Naive thymus-derived CD8-positive, alpha-beta T cell (primary cell): ENCODE measurements around the gene FMN2. TPM values are rescaled to one million over a fixed set of nuclear protein-coding genes. Genes with fewer than 3 reads are reported as not detected.
A peak's percentile ranks its signal among the peaks of the same experiment; 100 is the strongest.
"Not testable (repeated sequence)": the region's sequence is repeated elsewhere in the genome, so short reads cannot be mapped to it uniquely, and the experiment has no call there.

ENCODE experiments used
- ATAC-seq, 2 donors: fragments of 150-1000 bp; cut with Tn5 transposase in 1 of 2; sonication (Bioruptor Pico), chemical (Tn5 transposase) in 1 of 2; 1 replicate in 1 of 2; 2 replicates in 1 of 2; pipeline ENCODE4 v1.10.0; 2021; ENCODE audit warnings: mild to moderate bottlenecking in 2 of 2, moderate library complexity in 2 of 2
- POLR2A ChIA-PET: fragments of 350-600 bp; sonication (Branson Sonifier 250); formaldehyde crosslinking; loops from one replicate; lab custom pipeline; 2021; ENCODE audit warnings: antibody characterized with exemption; lab: Charles Lee
- DNase-seq, 10 donors: peaks; one replicate each; pipeline versions ENCODE4 v3.0.0 to v3.0.0-alpha.2; 2020 to 2022
- H3K27ac Mint-ChIP-seq, 10 donors: one replicate each; pipeline ENCODE4 v1.8.0; 2020 to 2022; ENCODE audit warnings: mild to moderate bottlenecking in 10 of 10, mixed read lengths in 10 of 10, moderate library complexity in 4 of 10, inconsistent platforms in 1 of 10
- H3K27me3 Mint-ChIP-seq, 5 donors: one replicate each; pipeline ENCODE4 v1.8.0; 2021 to 2022; ENCODE audit warnings: mixed read lengths in 5 of 5
- H3K36me3 Mint-ChIP-seq, 3 donors: one replicate each; pipeline ENCODE4 v1.8.0; 2020 to 2022; ENCODE audit warnings: mixed read lengths in 3 of 3, mild to moderate bottlenecking in 2 of 3, inconsistent platforms in 1 of 3
- H3K4me1 Mint-ChIP-seq, 4 donors: one replicate each; pipeline ENCODE4 v1.8.0; 2021 to 2022; ENCODE audit warnings: mixed read lengths in 4 of 4
- H3K4me3 Mint-ChIP-seq, 10 donors: one replicate each; pipeline ENCODE4 v1.8.0; 2020 to 2022; ENCODE audit warnings: mild to moderate bottlenecking in 10 of 10, mixed read lengths in 10 of 10, moderate library complexity in 6 of 10, inconsistent platforms in 1 of 10
- H3K9me3 Mint-ChIP-seq, 9 donors: one replicate each; pipeline ENCODE4 v1.8.0; 2020 to 2022; ENCODE audit warnings: mixed read lengths in 9 of 9, mild to moderate bottlenecking in 3 of 9, inconsistent platforms in 1 of 9, moderate library complexity in 1 of 9
- polyA plus RNA-seq, 3 donors: library from polyadenylated mRNA; unstranded; fragments of 300-500 nt; fragmentation: Illumina TruSeq; gene quantifications; one replicate each; pipeline ENCODE4 v1.2.3, GENCODE V29; 2021
- total RNA-seq, 8 experiments: library from RNA in 2 of 8; stranded (reverse) in 2 of 8; gene quantifications; one replicate each; pipeline ENCODE4 v1.2.3 and lab custom pipeline; 2021 to 2026

The FMN2 gene
- total and polyA plus RNA-seq, 5 experiments from 2014 or later: not detected

GRCh38 chr1:240391660-240392260 lies 300.1 kb downstream of the FMN2 start:
- Mint-ChIP-seq H3K27me3 (peaks cover 0 to under 1% (median 0%) of the 10 kb centered on the region in 5 donors), H3K4me3 (no peak overlapping the region), H3K9me3 (peaks cover 0 to 9% (median 0%) of the 10 kb centered on the region in 9 donors), H3K4me1 (no peaks in the 10 kb centered on the region), H3K36me3 (no peaks in the 10 kb centered on the region), H3K27ac (no peak overlapping the region)
- POLR2A ChIA-PET: no interaction called here
- no peak for DNase-seq
- ATAC-seq: no peak

GRCh38 chr1:240394353-240394752 lies 302.7 kb downstream of the FMN2 start:
- H3K27ac Mint-ChIP-seq: no peak overlapping the region
- ATAC-seq (no peak), DNase-seq (no peak)
- H3K36me3 Mint-ChIP-seq: no peaks in the 10 kb centered on the region
- H3K27me3 Mint-ChIP-seq: peaks cover 0 to 6% (median 0%) of the 10 kb centered on the region in 5 donors
- peaks cover 0 to 9% (median 0%) of the 10 kb centered on the region in 9 donors for H3K9me3 Mint-ChIP-seq
- POLR2A ChIA-PET: no interaction called here
- peak overlapping the region in 1 of 10 donors; percentile 29 for H3K4me3 Mint-ChIP-seq
- H3K4me1 Mint-ChIP-seq: no peaks in the 10 kb centered on the region

GRCh38 chr1:240395336-240395735 lies 303.7 kb downstream of the FMN2 start:
- H3K27me3 Mint-ChIP-seq: peaks cover 0 to 6% (median 0%) of the 10 kb centered on the region in 5 donors
- DNase-seq: no peak
- H3K4me3 Mint-ChIP-seq: no peak overlapping the region
- POLR2A ChIA-PET: no interaction called here
- no peaks in the 10 kb centered on the region for H3K36me3 Mint-ChIP-seq
- ATAC-seq: no peak
- peaks cover 0 to 9% (median 0%) of the 10 kb centered on the region in 9 donors for H3K9me3 Mint-ChIP-seq
- H3K27ac Mint-ChIP-seq: no peak overlapping the region
- H3K4me1 Mint-ChIP-seq: no peaks in the 10 kb centered on the region

GRCh38 chr1:240399381-240399780 lies 307.7 kb downstream of the FMN2 start:
- H3K36me3 Mint-ChIP-seq: no peaks in the 10 kb centered on the region
- no peak overlapping the region for H3K27ac Mint-ChIP-seq
- H3K9me3 Mint-ChIP-seq: peaks cover 0 to 8% (median 0%) of the 10 kb centered on the region in 9 donors
- peaks cover 0 to 6% (median 0%) of the 10 kb centered on the region in 5 donors for H3K27me3 Mint-ChIP-seq
- peaks cover 0 to 2% (median 0%) of the 10 kb centered on the region in 4 donors for H3K4me1 Mint-ChIP-seq
- ATAC-seq: no peak
- POLR2A ChIA-PET: no interaction called here
- no peak for DNase-seq
- H3K4me3 Mint-ChIP-seq: no peak overlapping the region

- Mint-ChIP-seq H3K27me3 (peaks cover 0 to 9% (median 0%) of the 10 kb centered on the region in 5 donors), H3K9me3 (peaks cover 0 to 12% (median 3%) of the 10 kb centered on the region in 9 donors), H3K4me1 (peaks cover 0 to 2% (median 0%) of the 10 kb centered on the region in 4 donors), H3K4me3 (no peak overlapping the region), H3K36me3 (no peaks in the 10 kb centered on the region), H3K27ac (no peak overlapping the region)
- POLR2A ChIA-PET: no interaction called here
- DNase-seq: no peak
- ATAC-seq: no peak
Measured at GRCh38 chr1:240401731-240402130, 310.0 kb downstream of the FMN2 start.

- ATAC-seq: no peak
- H3K4me1 Mint-ChIP-seq: peaks cover 0 to 2% (median 0%) of the 10 kb centered on the region in 4 donors
- H3K4me3 Mint-ChIP-seq: no peak overlapping the region
- peaks cover 0 to 11% (median 3%) of the 10 kb centered on the region in 9 donors for H3K9me3 Mint-ChIP-seq
- H3K36me3 Mint-ChIP-seq: no peaks in the 10 kb centered on the region
- peaks cover 0 to 3% (median 0%) of the 10 kb centered on the region in 5 donors for H3K27me3 Mint-ChIP-seq
- H3K27ac Mint-ChIP-seq: no peak overlapping the region
- POLR2A ChIA-PET: no interaction called here
- DNase-seq: no peak
Measured at GRCh38 chr1:240402326-240402725, 310.6 kb downstream of the FMN2 start.

GRCh38 chr1:240404286-240404685 lies 312.6 kb downstream of the FMN2 start:
- DNase-seq (no peak), ATAC-seq (no peak)
- Mint-ChIP-seq H3K4me1 (peaks cover 0 to 2% (median 0%) of the 10 kb centered on the region in 4 donors), H3K4me3 (no peak overlapping the region), H3K27me3 (peaks cover 0 to 3% (median 0%) of the 10 kb centered on the region in 5 donors), H3K27ac (no peak overlapping the region), H3K36me3 (no peaks in the 10 kb centered on the region), H3K9me3 (peaks cover 0 to 11% (median 2%) of the 10 kb centered on the region in 9 donors)
- POLR2A ChIA-PET: no interaction called here

- ATAC-seq: no peak
- Mint-ChIP-seq H3K4me3 (no peak overlapping the region), H3K27ac (no peak overlapping the region), H3K4me1 (no peaks in the 10 kb centered on the region), H3K27me3 (peaks cover 0 to 3% (median 0%) of the 10 kb centered on the region in 5 donors), H3K9me3 (peaks cover 0 to 11% (median 2%) of the 10 kb centered on the region in 9 donors), H3K36me3 (no peaks in the 10 kb centered on the region)
- POLR2A ChIA-PET: no interaction called here
- no peak for DNase-seq
Measured at GRCh38 chr1:240405751-240406150, 314.1 kb downstream of the FMN2 start.

GRCh38 chr1:240407407-240407806 lies 315.7 kb downstream of the FMN2 start:
- no peak for DNase-seq
- Mint-ChIP-seq H3K9me3 (peaks cover 0 to 11% (median 4%) of the 10 kb centered on the region in 9 donors), H3K4me1 (no peaks in the 10 kb centered on the region), H3K27me3 (peaks cover 0 to 13% (median 0%) of the 10 kb centered on the region in 5 donors), H3K36me3 (no peaks in the 10 kb centered on the region), H3K27ac (no peak overlapping the region), H3K4me3 (no peak overlapping the region)
- POLR2A ChIA-PET: no interaction called here
- no peak for ATAC-seq

GRCh38 chr1:240409615-240410014 lies 317.9 kb downstream of the FMN2 start:
- POLR2A ChIA-PET: no interaction called here
- DNase-seq: no peak
- H3K4me1 Mint-ChIP-seq: no peaks in the 10 kb centered on the region
- H3K36me3 Mint-ChIP-seq: no peaks in the 10 kb centered on the region
- no peak overlapping the region for H3K27ac Mint-ChIP-seq
- peaks cover 0 to 11% (median 3%) of the 10 kb centered on the region in 9 donors for H3K9me3 Mint-ChIP-seq
- no peak for ATAC-seq
- H3K27me3 Mint-ChIP-seq: peaks cover 0 to 13% (median 0%) of the 10 kb centered on the region in 5 donors
- no peak overlapping the region for H3K4me3 Mint-ChIP-seq

- Mint-ChIP-seq H3K27me3 (peaks cover 0 to 10% (median 0%) of the 10 kb centered on the region in 5 donors), H3K9me3 (peaks cover 0 to 9% (median 0%) of the 10 kb centered on the region in 9 donors), H3K4me3 (no peak overlapping the region), H3K36me3 (no peaks in the 10 kb centered on the region), H3K4me1 (no peaks in the 10 kb centered on the region), H3K27ac (no peak overlapping the region)
- ATAC-seq: no peak
- POLR2A ChIA-PET: interaction anchor here (0.6 kb wide), 1 partner anchor 1552 kb away, joined by 3 read pairs; no protein-coding TSS in a partner anchor
- DNase-seq: no peak
Measured at GRCh38 chr1:240413732-240414131, 322.0 kb downstream of the FMN2 start.

- Mint-ChIP-seq H3K4me1 (no peaks in the 10 kb centered on the region), H3K4me3 (no peak overlapping the region), H3K36me3 (no peaks in the 10 kb centered on the region), H3K27me3 (peaks cover 0 to 10% (median 0%) of the 10 kb centered on the region in 5 donors), H3K27ac (no peak overlapping the region), H3K9me3 (peaks cover 0 to 9% (median 0%) of the 10 kb centered on the region in 9 donors)
- POLR2A ChIA-PET: interaction anchor here (0.6 kb wide), 1 partner anchor 1551 kb away, joined by 3 read pairs; no protein-coding TSS in a partner anchor
- ATAC-seq: no peak
- no peak for DNase-seq
Measured at GRCh38 chr1:240414237-240414636, 322.6 kb downstream of the FMN2 start.

GRCh38 chr1:240415011-240415410 lies 323.3 kb downstream of the FMN2 start:
- DNase-seq, POLR2A ChIA-PET, H3K4me3 Mint-ChIP-seq, H3K4me1 Mint-ChIP-seq, H3K27ac Mint-ChIP-seq, H3K9me3 Mint-ChIP-seq, ATAC-seq, H3K36me3 Mint-ChIP-seq: not testable (repeated sequence)
- peaks cover 0 to 10% (median 2%) of the 10 kb centered on the region in 5 donors for H3K27me3 Mint-ChIP-seq
